Neuronal stem cell (in vitro differentiated cells): ENCODE results near the gene COL16A1.
A peak's percentile ranks its signal among the peaks of the same experiment; 100 is the strongest.

ENCODE experiments used
- DNase-seq: peaks from one replicate; pipeline ENCODE4 v3.0.0-alpha.2; 2013; ENCODE audit warnings: low spot score
- H2AFZ ChIP-seq: one replicate; pipeline ENCODE4 v1.6.1; 2013; ENCODE audit warnings: mild to moderate bottlenecking, low read length, inconsistent platforms
- H2AK5ac ChIP-seq: 2 replicates; pipeline ENCODE4 v1.6.1; 2013; ENCODE audit warnings: low read depth, mild to moderate bottlenecking, inconsistent platforms, low read length, moderate library complexity, mixed read lengths
- H2BK120ac ChIP-seq: 2 replicates; pipeline ENCODE4 v1.6.1; 2013; ENCODE audit warnings: low read depth, mild to moderate bottlenecking, inconsistent platforms, low read length, moderate library complexity, mixed read lengths
- H2BK12ac ChIP-seq: one replicate; pipeline ENCODE4 v1.6.1; 2013; ENCODE audit warnings: low read length, inconsistent platforms
- H2BK15ac ChIP-seq: 2 replicates; pipeline ENCODE4 v1.6.1; 2013; ENCODE audit warnings: mild to moderate bottlenecking, low read length, inconsistent platforms, mixed read lengths
- H2BK5ac ChIP-seq: one replicate; pipeline ENCODE4 v1.6.1; 2013; ENCODE audit warnings: inconsistent platforms, mild to moderate bottlenecking, low read length, moderate library complexity
- H3K14ac ChIP-seq: one replicate; pipeline ENCODE4 v1.6.1; 2013; ENCODE audit warnings: low read length, inconsistent platforms
- H3K18ac ChIP-seq: 2 replicates; pipeline ENCODE4 v1.6.1; 2013; ENCODE audit warnings: low read length, inconsistent platforms
- H3K23ac ChIP-seq: 2 replicates; pipeline ENCODE4 v1.6.1; 2013; ENCODE audit warnings: low read depth, mild to moderate bottlenecking, mixed read lengths, low read length, inconsistent platforms; ENCODE audit not compliant: poor library complexity
- H3K27ac ChIP-seq: replicated peaks from 3 replicates; pipeline ENCODE4 v1.5.1; 2013; ENCODE audit warnings: low read length, inconsistent platforms
- H3K27me3 ChIP-seq, 3 experiments: 2 replicates each; pipeline ENCODE4 v1.6.1; 2013; ENCODE audit warnings: low read length in 3 of 3, mild to moderate bottlenecking in 2 of 3, inconsistent platforms in 1 of 3, low read depth in 1 of 3, mixed read lengths in 1 of 3, moderate library complexity in 1 of 3; ENCODE audit not compliant: control insufficient read depth in 3 of 3, insufficient read depth in 3 of 3
- H3K36me3 ChIP-seq, 2 donors: replicated peaks in 1 of 2; 2 replicates each; pipeline ENCODE4 v1.6.1; 2013; ENCODE audit warnings: low read length in 2 of 2; ENCODE audit not compliant: control insufficient read depth in 2 of 2, insufficient read depth in 2 of 2
- H3K4ac ChIP-seq: 2 replicates; pipeline ENCODE4 v1.6.1; 2013; ENCODE audit warnings: inconsistent platforms, mild to moderate bottlenecking, low read length, moderate library complexity
- H3K4me1 ChIP-seq, 2 donors: 1 replicate in 1 of 2; 2 replicates in 1 of 2; pipeline ENCODE4 v1.6.1; 2013; ENCODE audit warnings: low read length in 2 of 2, low read depth in 1 of 2; ENCODE audit not compliant: control insufficient read depth in 2 of 2, insufficient read depth in 1 of 2
- H3K4me2 ChIP-seq: one replicate; pipeline ENCODE4 v1.6.1; 2013; ENCODE audit warnings: mild to moderate bottlenecking, low read length, inconsistent platforms; ENCODE audit not compliant: insufficient read depth, poor library complexity, severe bottlenecking
- H3K4me3 ChIP-seq, 2 donors: 2 replicates each; pipeline ENCODE4 v1.5.1; 2013; ENCODE audit warnings: low read length in 2 of 2, mild to moderate bottlenecking in 2 of 2, inconsistent platforms in 1 of 2, moderate library complexity in 1 of 2
- H3K79me1 ChIP-seq: one replicate; pipeline ENCODE4 v1.6.1; 2013; ENCODE audit warnings: low read depth, mild to moderate bottlenecking, inconsistent platforms, low read length, moderate library complexity
- H3K9ac ChIP-seq: one replicate; pipeline ENCODE4 v1.6.1; 2013; ENCODE audit warnings: mild to moderate bottlenecking, low read depth, low read length, inconsistent platforms; ENCODE audit not compliant: poor library complexity
- H3K9me3 ChIP-seq, 2 donors: replicated peaks in 1 of 2; 2 replicates each; pipeline versions ENCODE3 to v1.6.1; 2013; ENCODE audit warnings: low read length in 2 of 2, mild to moderate bottlenecking in 2 of 2, inconsistent platforms in 1 of 2, low read depth in 1 of 2, mixed read lengths in 1 of 2, moderate library complexity in 1 of 2; ENCODE audit not compliant: control insufficient read depth in 2 of 2, insufficient read depth in 1 of 2
- H4K8ac ChIP-seq: one replicate; pipeline ENCODE4 v1.6.1; 2013; ENCODE audit warnings: low read depth, mild to moderate bottlenecking, inconsistent platforms, low read length, moderate library complexity
- H4K91ac ChIP-seq: one replicate; pipeline ENCODE4 v1.6.1; 2013; ENCODE audit warnings: low read length, low read depth, mild to moderate bottlenecking, inconsistent platforms; ENCODE audit not compliant: poor library complexity
- WGBS, 2 donors: extraction: QIAGEN DNeasy Blood & Tissue Kit; methylation state at CpG; one replicate each; pipeline ENCODE4 v1.1.7; 2013; ENCODE audit warnings: missing lambda C conversion rate in 2 of 2, mixed read lengths in 1 of 2; ENCODE audit not compliant: insufficient read length in 2 of 2, insufficient replicate concordance in 1 of 2; ENCODE audit errors: extremely low coverage in 2 of 2; 5-methylcytosine and 5-hydroxymethylcytosine counted together

The COL16A1 gene

DNA sequence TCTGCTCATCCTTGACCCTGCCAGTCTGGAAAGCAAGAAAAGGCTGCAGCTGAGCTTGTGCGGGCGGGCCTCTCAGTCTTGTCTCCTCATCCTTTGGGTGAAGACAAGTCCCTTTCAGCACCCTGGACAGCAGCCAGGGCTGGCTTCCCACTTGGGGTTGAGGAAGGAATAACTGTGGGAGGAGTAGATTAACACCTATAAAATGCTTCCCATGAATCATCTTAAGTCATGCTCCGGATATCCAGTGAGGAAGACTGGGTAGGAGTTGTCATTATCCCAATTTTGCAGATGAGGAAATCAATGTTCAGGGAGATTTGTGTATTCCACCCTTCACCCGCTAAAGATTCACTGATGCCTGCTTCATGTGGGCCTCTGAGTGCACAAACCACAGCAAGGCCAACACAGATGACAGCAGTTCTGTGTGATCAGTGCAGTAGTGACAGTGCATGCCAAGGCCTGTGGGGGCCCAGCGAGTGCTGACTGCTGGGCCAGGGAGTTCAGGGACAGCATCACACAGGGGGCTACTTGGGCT, 20.1 kb upstream of the COL16A1 start:
- Histone ChIP-seq H2BK5ac (no peak overlapping the region), H3K27ac (no peak overlapping the region), H4K91ac (no peak overlapping the region), H3K27me3 (peaks cover 0 to 3% (median 0%) of the 10 kb centered on the region in 3 experiments), H3K36me3 (no peaks in the 10 kb centered on the region), H2BK12ac (no peak overlapping the region), H2AFZ (no peak overlapping the region), H3K23ac (no peak overlapping the region), H4K8ac (no peak overlapping the region), H2BK15ac (no peak overlapping the region), H3K4me1 (peaks cover 0 to 4% of the 10 kb centered on the region in 2 donors), H3K18ac (no peak overlapping the region), H3K4ac (no peak overlapping the region), H3K4me2 (no peak overlapping the region), H3K79me1 (no peaks in the 10 kb centered on the region), H2BK120ac (no peak overlapping the region), H3K14ac (no peak overlapping the region), H3K4me3 (no peak overlapping the region), H2AK5ac (no peak overlapping the region), H3K9me3 (no peaks in the 10 kb centered on the region), H3K9ac (no peak overlapping the region)
- DNase-seq, result peak; percentile 86
- no CpG with 5 or more reads among the region's 5 CpGs for WGBS, 2 donors

GRCh38 chr1:31718327-31718897, 14.6 kb upstream of the COL16A1 start:
- Histone ChIP-seq H2AFZ (no peak overlapping the region), H4K8ac (no peak overlapping the region), H2AK5ac (no peak overlapping the region), H4K91ac (no peak overlapping the region), H3K27ac (no peak overlapping the region), H3K9me3 (no peaks in the 10 kb centered on the region), H3K14ac (no peak overlapping the region), H3K4me2 (no peak overlapping the region), H2BK5ac (no peak overlapping the region), H3K4me1 (peaks cover 3 to 7% of the 10 kb centered on the region in 2 donors), H3K27me3 (peaks cover 0 to 47% (median 0%) of the 10 kb centered on the region in 3 experiments), H3K9ac (no peak overlapping the region), H3K36me3 (no peaks in the 10 kb centered on the region), H3K4ac (no peak overlapping the region), H3K23ac (no peak overlapping the region), H3K4me3 (peak overlapping the region in 1 of 2 donors; percentile 8), H3K79me1 (no peaks in the 10 kb centered on the region), H2BK15ac (no peak overlapping the region), H2BK120ac (no peak overlapping the region), H3K18ac (no peak overlapping the region), H2BK12ac (no peak overlapping the region)
- no CpG with 5 or more reads among the region's 4 CpGs for WGBS, 2 donors
- DNase-seq, result no peak

DNA sequence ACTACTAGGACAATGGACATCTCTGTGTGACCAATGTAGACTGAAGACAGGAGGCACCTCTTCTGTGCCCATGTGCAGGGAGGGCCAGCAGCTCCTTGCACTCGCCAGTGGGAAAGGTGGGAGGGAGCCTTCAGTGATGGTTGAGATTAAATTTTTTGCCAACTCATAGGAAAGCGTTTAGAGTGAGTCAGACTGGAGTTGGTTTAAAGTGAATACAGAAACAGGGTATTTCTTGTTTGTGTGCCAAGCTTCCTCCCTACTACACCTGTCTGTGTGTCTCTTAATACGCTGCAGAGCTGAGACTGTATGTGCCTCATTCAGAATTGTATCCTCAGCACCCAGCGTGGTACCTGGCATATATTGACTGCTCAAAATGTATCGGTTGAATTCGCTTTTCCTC, 13.5 kb upstream of the COL16A1 start:
- Histone ChIP-seq H3K4ac (no peak overlapping the region), H3K79me1 (no peaks in the 10 kb centered on the region), H3K36me3 (no peaks in the 10 kb centered on the region), H2BK5ac (no peak overlapping the region), H2BK15ac (no peak overlapping the region), H2BK120ac (no peak overlapping the region), H4K91ac (no peak overlapping the region), H3K27ac (no peak overlapping the region), H3K23ac (no peak overlapping the region), H3K9me3 (no peaks in the 10 kb centered on the region), H3K9ac (no peak overlapping the region), H3K4me1 (peaks cover 0 to 11% of the 10 kb centered on the region in 2 donors), H3K4me3 (no peak overlapping the region), H3K18ac (no peak overlapping the region), H4K8ac (no peak overlapping the region), H2AFZ (no peak overlapping the region), H2BK12ac (no peak overlapping the region), H3K14ac (no peak overlapping the region), H3K4me2 (no peak overlapping the region), H2AK5ac (peak overlapping the region; percentile 26), H3K27me3 (peaks cover 0 to 51% (median 0%) of the 10 kb centered on the region in 3 experiments)
- no CpG with 5 or more reads among the region's 6 CpGs for WGBS, 2 donors
- DNase-seq, result no peak

- Histone ChIP-seq H2BK15ac (no peak overlapping the region), H4K91ac (no peak overlapping the region)
Observed at GRCh38 chr1:31715873-31716220, 12.0 kb upstream of the COL16A1 start.

More at GRCh38 chr1:31715873-31716220, 12.0 kb upstream of the COL16A1 start:
- H3K4me2 ChIP-seq, result peak overlapping the region; percentile 29
- peaks cover 0 to 63% (median 0%) of the 10 kb centered on the region in 3 experiments for H3K27me3 ChIP-seq
- H3K23ac ChIP-seq, result no peak overlapping the region
- peak overlapping the region in 1 of 2 donors; percentile 66 for H3K4me3 ChIP-seq
- H3K18ac ChIP-seq, result no peak overlapping the region
- no peaks in the 10 kb centered on the region for H3K79me1 ChIP-seq
- peak overlapping the region; percentile 97 for H2AFZ ChIP-seq
- H3K4me1 ChIP-seq, result peaks cover 0 to 15% of the 10 kb centered on the region in 2 donors
- no CpG with 5 or more reads among the region's 7 CpGs for WGBS, 2 donors
- no peak overlapping the region for H2AK5ac ChIP-seq
- H2BK12ac ChIP-seq, result no peak overlapping the region
- no peak for DNase-seq
- H2BK120ac ChIP-seq, result no peak overlapping the region
- no peak overlapping the region for H4K8ac ChIP-seq
- no peak overlapping the region for H3K4ac ChIP-seq
- no peak overlapping the region for H3K14ac ChIP-seq
- no peaks in the 10 kb centered on the region for H3K36me3 ChIP-seq
- no peak overlapping the region for H3K9ac ChIP-seq
- no peaks in the 10 kb centered on the region for H3K9me3 ChIP-seq
- no peak overlapping the region for H2BK5ac ChIP-seq
- no peak overlapping the region for H3K27ac ChIP-seq
